ENCODE measurements around the gene DYNLRB2.

DYNLRB2 gene

DNA sequence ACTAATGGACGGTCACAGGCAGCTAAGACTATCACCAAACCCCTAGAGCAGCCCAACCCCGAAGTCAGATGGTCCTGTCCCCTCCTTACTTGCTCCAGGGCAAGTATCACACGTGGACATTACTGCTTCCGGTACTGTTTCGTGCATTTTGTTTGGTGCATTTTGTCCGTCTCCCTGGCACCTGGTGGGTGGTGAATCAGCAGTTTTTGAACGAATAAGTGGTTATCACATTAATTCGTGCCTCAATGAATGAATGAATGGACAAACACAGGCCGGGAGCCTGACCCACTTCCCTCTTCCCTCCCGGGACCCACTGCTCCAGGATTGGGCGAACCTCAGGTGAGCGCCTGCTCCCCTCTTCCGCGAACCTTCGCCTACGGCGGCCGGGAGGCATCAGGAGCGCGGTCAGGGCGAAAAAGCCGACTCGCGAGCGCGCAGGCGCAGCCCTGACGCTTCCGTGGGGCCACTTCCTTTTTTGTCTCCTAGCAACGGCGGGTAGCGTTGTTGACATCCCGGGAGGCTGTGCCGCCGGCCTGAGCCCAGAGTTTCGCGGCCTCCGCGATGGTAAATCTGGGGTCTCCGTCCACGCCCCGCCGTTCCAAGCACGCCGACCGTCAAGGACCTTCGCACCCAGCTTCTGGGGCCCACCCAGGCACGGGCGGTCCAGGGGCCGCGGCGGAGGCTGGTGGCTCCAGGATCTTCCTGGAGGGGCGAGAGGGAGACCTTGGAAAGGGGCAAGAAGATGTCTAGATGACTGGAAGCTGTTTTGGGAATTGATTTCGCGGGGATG, at the start of gene DYNLRB2:
TSS of gene DYNLRB2 (plus strand) at position 478 of the 790 bp plus-strand sequence. CDS start at position 562, 84 bp downstream.
- DNase-seq (ENCODE audit: low read depth), result peak; percentile 92

DNA sequence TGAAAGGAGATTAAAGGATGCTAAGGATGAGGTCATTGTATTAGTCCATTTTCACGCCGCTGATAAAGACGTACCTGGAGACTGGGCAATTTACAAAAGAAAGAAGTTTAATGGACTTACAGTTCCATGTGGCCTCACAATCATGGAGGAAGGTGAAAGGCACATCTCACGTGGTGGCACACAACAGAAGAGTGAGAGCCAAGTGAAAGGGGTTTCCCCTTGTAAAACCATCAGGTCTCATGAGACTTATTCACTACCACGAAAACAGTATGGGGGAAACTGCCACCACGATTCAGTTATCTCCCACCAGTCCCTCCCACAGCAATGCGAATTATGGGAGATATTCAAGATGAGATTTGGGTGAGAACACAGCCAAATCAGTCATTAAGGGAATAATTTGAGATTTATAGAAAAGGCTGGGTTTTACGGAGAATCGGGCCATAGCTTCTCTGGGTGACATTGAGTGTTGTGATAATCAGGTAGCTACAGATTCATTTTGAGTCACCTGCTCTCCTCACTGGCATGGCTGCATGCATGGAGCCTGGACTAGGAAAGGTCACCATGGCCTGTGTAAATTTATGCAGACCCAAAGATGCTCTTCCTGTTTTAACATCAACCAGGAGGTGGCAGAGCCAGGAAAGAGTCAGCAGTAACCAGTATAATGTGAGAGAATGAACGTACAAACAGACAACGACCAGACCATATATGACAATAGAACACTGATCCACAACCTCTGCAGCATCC, 40.5 kb upstream of the DYNLRB2 start:
- peak; percentile 1 for DNase-seq (ENCODE audit: low read depth)

DNA sequence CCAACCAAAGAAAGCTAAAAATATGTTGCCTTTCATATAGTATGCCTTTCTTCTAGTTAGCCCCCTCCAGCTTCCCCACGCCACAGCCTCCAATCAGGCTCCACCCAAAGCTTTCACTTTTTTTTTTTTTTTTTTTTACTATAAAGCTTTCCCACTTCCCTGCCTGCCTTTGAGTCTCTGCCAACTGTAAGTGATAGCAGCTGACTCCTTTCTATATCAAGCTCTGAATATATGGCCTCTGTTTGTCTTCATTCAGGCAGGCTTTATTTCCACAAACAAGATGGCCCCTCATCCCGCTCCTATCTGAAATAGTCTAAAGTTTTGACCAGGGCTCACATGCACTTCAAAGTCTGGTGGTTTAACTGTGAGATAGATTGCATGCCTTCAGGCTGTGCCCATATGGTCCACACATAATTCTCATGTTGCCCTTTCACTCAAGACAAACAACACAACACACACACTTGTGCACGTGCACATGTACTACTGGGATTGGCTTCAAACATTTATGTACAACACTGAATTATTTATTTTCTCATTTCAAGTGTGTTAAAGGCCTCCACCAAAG, 39.8 kb upstream of the DYNLRB2 start:
- no peak for DNase-seq (ENCODE audit: low read depth)

DNA sequence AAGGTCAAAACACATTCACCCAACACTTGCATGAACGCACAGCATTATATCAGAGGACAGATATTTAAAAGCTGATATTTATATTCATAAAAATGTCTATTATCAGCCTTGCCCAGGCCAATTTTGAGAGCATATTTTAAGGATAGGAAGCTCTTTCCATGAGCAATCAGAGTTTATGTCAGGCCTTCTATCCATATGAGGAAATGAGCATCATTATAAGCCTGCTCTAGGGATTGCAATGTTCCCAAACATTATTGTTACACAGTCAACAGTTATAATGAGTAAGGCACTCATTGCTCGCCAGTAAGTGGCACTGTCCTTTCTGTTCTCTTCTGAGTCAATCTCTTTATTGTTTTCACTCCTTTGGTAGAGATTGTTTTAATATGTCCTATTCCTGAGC, 37.7 kb upstream of the DYNLRB2 start:
- no peak for DNase-seq (ENCODE audit: low read depth)

GRCh38 chr16:80507538-80507937, 33.3 kb upstream of the DYNLRB2 start:
- no peak for DNase-seq (ENCODE audit: low read depth)

DNA sequence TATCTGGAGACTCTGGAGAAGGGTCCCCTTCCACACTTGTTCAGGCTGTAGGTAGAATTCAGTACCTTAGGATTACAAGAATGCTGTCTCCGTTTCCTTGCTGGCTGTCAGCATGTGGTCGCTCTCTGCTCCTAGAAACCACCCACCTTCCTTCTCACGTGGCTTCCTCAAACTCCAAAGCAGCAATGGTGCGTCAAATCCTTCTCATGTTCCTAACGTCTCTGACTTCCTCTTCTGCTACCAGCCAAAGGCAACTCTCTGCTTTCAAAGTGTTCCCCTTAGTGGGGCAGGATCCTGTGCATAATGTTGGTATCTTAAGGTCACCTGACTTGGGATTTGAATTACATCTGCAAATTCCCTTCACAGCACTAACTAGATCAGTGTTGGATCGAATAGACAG, 30.9 kb upstream of the DYNLRB2 start:
- no peak for DNase-seq (ENCODE audit: low read depth)

DNA sequence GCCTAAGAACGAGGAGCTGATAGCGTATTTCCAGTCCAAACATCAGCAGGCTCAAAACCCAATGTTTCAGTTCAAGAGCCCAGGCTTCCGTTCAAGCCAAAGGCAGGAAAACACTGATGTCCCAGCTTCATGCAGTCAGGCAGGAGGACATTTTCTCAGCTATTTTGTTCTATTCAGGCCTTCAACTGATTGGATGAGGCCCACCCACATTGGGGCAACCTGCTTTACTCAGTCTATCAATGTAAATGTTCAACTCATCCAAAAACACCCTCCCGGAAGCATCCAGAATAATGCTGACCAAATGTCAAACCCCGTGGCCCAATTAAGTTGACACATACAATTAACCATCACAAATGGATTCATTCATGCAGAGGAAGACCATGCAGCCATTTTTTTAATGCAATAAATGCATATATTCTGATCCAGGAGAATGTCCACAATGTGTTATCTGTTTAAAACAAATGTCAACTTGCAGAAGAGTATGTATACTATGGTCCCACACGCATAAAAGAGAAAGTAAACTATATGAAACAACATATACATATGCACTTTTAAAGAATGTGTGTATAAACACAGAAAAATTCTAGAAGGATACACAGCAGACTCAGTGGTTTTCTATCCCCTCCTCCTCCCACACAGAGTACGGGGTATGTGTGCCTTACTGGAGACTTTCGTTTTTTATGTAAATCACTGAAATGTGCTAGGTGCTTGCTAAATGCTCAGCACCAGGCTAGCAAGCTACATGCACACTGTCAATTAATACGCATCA, 28.8 kb upstream of the DYNLRB2 start:
- no peak for DNase-seq (ENCODE audit: low read depth)

DNA sequence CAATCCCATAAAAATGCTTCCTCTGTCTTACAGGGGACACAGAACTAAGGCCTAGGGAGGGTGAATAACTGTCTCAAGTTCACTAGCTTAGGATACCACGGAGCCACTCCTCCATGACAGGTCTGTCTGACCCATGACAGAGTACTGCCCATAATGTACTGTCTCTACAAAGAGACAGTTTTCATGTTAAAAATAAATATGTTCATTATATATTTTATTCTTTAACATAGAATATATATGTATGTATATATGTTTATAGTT, 28.3 kb upstream of the DYNLRB2 start:
- no peak for DNase-seq (ENCODE audit: low read depth)

DNA sequence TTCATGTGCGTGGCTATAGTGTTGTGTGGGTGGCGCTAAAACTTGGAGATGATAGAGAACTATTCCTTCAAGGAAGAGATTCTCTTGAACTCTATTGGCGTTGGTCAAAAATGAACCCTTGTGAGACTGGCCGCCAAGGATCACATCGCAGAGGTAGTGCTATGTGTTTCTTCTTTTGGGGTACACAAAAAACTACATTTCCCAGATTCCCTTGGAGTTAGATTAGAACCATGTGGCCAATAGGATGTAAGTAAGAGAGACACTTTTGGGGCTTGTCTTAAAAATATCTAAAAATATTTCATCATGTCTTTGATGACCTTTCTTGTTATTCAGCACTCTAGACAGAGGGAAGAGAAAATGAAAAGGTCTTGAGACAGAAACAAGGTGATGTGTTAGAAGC, 25.4 kb upstream of the DYNLRB2 start:
- no peak for DNase-seq (ENCODE audit: low read depth)

- no peak for DNase-seq (ENCODE audit: low read depth)
Measured at GRCh38 chr16:80517846-80518245, 22.9 kb upstream of the DYNLRB2 start.

GRCh38 chr16:80518436-80518835, 22.4 kb upstream of the DYNLRB2 start:
- no peak for DNase-seq (ENCODE audit: low read depth)

GRCh38 chr16:80519189-80519588, 21.6 kb upstream of the DYNLRB2 start:
- no peak for DNase-seq (ENCODE audit: low read depth)

- DNase-seq (ENCODE audit: low read depth), result no peak
Measured at GRCh38 chr16:80525420-80525819, 15.4 kb upstream of the DYNLRB2 start.

DNA sequence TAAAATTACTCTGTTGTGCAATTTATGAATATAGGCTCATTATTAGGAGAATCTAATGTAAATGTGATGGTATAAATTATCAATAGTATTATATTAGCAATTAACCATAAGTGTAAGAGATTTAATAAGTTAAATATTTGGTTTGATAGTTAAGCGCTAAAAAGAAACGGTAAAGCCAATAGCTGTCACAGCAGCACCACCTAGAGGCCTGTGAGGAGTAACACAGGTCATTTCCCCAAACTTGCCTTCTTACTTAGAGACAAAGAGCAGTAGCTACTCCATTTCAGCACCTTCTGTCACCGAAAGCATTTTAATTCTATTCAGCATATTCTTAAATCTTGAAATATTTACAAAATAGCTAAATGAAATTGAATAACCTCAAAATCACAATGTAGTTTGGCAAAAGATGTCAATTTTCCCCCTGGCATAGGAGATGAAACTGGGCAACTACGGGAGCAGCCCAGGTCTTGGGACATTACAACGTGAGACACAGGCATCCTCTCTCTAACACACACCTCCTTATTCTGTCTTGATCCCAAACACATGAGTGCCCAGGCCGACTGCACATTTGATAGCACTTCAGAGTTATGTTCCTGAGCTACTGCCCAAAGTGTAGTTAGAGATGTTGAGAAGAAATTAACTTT, 14.3 kb upstream of the DYNLRB2 start:
- peak; percentile 64 for DNase-seq (ENCODE audit: low read depth)

GRCh38 chr16:80527297-80527696, 13.5 kb upstream of the DYNLRB2 start:
- DNase-seq (ENCODE audit: low read depth), result peak; percentile 48

DNA sequence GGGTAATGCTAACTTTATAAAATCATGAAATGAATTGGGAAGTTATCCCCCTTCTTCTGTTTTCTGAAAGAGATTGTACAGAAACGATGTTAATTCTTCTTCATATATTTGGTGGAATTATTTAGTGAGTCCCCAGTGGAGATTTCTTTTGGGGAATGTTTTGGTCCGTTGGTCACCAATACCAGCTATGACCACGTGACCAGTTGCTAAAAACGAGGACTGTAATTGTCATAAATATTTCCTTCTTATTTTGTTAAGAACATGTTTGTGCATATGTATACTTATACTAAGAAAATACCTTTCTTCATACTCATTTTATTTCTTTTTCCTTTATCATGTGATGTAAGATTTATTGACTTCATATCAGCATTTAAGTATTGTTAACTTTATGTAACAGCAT, 10.3 kb upstream of the DYNLRB2 start:
- no peak for DNase-seq (ENCODE audit: low read depth)

DNA sequence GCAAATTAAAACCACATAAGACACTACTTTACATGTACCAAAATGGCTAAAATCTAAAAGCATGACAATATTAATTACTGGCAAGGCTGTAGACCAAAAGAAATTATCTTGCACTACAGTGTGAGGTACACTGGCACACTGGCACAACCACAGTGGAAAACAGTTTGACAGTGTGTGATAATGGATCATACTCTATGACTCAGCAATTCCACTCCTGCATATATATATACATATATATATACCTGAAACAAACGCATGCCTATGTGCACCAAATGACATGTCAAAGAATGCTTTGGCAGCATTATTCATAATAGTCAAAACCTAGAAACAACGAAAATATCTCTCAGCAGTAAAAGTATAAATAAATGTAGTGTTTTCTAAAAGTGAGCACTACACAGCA, 4.6 kb upstream of the DYNLRB2 start:
- no peak for DNase-seq (ENCODE audit: low read depth)

- no peak for DNase-seq (ENCODE audit: low read depth)
Measured at GRCh38 chr16:80541306-80541694, 507 bp downstream of the DYNLRB2 start.

GRCh38 chr16:80543162-80543561, 2.4 kb downstream of the DYNLRB2 start:
- no peak for DNase-seq (ENCODE audit: low read depth)

GRCh38 chr16:80544326-80544725, 3.5 kb downstream of the DYNLRB2 start:
- DNase-seq (ENCODE audit: low read depth), result no peak

DNA sequence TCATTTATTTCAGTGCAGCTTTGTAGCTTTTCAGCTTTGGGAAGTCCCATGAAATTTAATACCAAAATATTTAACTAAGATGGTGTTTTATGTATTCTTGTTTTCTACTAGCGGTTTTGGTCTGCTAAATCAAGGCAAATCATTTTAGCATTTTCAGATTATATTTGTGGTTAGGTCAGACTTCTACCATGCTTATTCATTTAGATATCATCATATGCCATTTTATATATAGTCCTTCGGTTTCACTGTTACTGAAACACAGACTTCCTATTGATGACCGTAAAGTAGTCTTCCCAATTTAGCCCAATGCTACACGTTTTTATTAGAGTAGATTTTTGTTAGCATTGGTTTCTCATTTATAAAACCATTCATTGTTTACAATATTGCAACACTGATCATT, 5.5 kb downstream of the DYNLRB2 start:
- DNase-seq (ENCODE audit: low read depth), result no peak

DNA sequence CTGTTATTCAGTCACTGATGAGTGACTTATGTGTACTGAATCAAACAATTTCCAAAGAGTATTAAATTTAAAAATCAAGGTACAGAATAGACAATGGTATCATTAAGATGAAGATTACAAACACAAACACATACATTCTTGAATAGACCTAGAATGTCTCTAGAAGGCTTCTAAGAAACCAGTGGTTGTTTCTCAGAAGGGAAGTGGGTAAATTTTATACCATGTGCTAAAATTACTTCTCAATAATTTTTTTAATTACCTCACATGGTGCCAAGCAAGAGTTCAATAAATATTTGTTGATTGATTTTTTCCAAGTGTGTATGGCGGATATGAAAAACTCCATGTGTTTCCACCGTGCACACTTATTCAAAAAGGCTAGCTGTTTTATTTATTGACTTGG, 6.4 kb downstream of the DYNLRB2 start:
- DNase-seq (ENCODE audit: low read depth), result no peak
